IPS-NIHi11 (cell line): ENCODE results near the gene EPAS1.

Source experiments
- DNase-seq: peaks from one replicate; pipeline ENCODE4 v3.0.0; 2012; ENCODE audit warnings: mixed read lengths, low spot score

The EPAS1 gene

DNA sequence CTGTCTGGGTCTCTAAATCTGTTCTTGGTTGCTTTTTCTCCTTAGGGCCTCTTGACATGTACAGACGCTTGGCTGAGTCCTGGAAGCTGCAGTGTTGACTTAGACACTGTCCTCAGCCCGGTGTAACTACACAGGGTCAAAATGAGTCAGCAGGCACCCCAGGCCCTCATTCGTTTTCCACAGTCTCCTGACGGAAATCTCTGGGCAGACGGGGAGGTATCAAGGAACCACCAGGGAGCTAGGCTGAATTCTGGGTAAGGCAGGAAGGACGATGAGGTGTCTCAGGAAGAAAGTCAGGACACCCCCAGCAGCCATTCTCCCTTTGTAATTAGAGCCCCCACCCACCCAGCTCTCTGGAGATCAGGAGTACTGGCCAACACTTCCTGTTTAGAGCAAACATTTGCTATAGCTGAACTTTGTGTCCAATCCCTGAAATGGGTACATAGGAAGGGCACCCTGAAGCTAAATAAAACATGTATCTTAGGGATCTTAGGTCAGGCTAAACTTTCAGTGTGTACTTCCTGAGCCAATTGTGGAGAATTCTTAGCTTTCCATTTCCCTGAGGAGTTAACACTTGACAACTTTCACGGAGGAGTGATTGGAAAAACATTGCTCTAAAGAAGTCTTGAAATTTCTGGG lies 23.9 kb upstream of the EPAS1 start:
- DNase-seq = no peak

DNA sequence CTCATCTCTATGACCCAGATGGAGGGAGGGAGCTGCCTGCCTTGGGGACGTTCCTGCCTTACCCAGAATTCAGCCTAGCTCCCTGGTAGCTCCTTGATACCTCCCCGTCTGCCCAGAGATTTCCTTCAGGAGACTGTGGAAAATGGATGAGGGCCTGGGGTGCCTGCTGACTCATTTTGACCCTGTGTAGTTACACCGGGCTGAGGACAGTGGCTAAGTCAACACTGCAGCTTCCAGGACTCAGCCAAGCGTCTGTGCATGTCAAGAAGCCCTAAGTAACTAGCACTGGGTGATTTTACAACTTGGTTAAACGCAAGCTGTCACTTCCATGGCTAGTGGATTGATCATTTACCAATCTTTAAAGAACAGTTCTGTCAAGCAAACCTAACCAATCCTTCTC lies 23.3 kb upstream of the EPAS1 start:
- DNase-seq = no peak

GRCh38 chr2:46274586-46274985 lies 22.6 kb upstream of the EPAS1 start:
- no peak for DNase-seq

GRCh38 chr2:46275995-46276394 lies 21.2 kb upstream of the EPAS1 start:
- peak; percentile 78 for DNase-seq

DNA sequence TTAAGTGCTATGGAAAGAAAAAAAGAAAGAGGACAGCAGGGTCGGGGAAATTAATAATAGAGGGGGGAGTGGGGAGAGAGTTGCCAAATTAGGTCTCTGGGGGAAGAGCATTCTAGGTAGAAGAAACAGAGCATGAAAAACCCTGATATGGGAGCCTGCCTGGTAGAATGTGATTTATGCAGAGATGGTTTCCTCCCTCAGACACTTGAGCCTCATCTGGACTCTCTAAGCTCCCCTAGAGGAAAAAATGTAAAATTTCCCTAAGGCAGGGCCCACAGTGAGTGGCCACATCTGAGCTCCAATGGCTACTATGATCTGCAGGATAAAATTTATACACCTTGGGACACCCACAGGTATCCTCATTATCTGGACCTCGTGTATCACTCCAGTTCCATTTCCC lies 20.6 kb upstream of the EPAS1 start:
- DNase-seq = no peak

DNA sequence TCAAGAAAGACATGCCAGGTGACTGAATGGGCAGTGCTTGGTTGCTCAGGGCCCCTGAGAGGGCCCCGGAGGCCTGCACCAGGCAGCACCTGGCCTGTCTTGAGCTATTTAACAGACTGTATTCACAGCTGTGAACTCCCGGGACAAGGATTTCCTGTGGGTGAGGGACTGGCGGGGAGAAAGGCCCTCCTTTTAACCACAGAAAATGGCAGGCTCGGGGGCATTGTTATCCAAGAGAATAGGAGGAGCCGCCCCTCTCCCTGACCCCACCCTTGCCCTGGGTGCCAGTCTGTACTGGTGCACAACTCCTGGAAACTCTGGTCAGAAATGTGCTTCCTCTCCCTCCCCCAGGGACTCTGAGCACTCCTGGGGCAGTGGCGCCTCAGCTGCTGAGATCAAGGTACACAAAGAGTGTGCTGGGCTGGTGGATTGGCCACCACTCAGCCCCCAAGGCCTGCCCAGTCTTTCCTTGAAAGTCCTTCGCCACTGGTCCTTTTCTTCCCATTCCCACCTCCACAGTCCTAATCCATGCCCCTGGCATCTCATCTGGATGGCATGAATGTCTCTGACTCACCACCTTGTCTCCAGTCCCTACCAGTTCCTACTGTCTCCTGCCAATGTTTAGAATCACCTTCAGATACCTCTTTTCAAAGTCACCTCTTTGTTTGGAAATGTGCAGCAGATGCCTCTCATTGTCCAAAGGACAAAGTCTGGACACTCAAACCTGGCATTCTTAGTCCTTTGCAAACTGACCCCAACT lies 19.6 kb upstream of the EPAS1 start:
- DNase-seq = no peak

- no peak for DNase-seq
Observed at GRCh38 chr2:46278952-46279351, 18.3 kb upstream of the EPAS1 start.

- DNase-seq = no peak
Observed at GRCh38 chr2:46281939-46282338, 15.3 kb upstream of the EPAS1 start.

DNA sequence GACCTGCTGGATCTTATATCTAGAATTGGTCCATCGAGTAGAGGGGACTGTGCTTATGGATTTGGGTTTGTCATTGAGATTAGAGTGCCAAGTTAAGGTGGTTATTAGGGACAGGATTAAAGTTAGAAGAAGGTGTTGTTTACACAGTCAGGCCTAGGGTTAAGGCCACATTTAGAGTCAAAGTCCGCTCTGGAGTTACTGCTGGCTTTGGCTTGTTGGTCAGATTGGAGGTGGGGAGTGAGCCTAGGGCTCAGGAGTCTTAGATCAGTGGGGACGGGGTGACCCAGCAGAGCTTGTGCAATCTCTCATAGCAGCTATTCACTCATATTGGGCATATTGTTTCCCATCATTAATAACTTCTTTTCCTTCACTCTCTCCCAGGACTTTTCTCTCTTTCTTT lies 13.5 kb upstream of the EPAS1 start:
- no peak for DNase-seq

- DNase-seq = no peak
Observed at GRCh38 chr2:46284260-46284659, 12.9 kb upstream of the EPAS1 start.

GRCh38 chr2:46284796-46285195 lies 12.4 kb upstream of the EPAS1 start:
- no peak for DNase-seq

DNA sequence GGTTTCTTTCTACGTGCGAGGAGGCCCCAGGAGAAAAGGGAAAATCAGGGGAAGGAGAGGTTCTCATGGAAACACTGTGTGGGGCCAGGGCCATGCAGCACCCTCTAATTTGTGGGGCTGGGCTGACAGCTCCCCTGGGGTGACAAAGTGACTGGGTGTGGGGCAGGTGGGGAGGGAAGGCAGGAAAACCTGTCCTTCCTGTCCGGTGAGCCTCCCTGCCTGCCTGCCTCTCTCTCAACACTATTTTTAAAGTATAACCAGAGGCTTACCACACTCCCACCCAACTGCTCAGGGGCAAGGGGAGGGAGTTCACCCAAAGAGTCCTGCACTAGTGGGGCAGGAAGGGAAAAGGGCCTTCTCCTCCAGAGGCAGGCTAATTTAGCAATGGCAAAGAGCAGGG lies 10.5 kb upstream of the EPAS1 start:
- no peak for DNase-seq

DNA sequence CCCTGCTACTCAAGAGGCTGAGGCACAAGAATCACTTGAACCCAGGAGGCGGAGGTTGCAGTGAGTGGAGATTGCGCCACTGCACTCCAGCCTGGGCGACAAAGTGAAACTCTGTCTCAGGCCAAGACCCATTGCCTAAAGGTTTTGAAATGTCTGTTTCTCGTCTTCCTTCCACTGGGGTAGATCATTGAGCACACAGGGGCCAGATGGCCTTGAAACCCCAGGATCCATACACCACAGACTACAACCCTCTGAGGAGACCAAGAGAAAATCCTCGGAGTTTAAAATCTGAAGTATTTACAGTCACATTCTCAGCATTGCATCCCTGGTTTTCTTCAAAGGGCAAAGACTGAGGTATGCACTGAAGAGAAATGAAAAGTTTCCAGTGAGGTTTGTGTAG lies 7.1 kb upstream of the EPAS1 start:
- no peak for DNase-seq

DNA sequence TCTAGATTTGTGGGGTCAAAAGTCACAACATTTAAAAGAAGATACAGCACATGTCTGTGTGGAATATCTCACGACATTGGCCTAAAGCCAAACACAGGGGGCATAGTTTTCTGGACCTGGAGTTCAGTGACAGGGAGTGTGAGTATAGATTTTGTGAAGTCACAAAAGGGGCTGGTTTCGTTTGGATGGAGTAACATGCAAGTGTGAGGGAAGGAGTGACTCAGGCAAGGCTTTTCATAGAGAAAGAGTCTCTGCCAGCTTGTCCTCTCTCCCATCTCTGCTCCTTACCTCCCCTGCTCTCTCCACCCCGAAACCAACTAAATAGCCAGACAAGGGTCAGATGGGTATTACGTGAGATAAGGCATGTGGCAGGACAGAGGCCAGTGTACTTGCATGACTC lies 3.7 kb upstream of the EPAS1 start:
- no peak for DNase-seq

GRCh38 chr2:46294176-46294836 lies 2.9 kb upstream of the EPAS1 start:
- peak; percentile 79 for DNase-seq

- peak; percentile 53 for DNase-seq
Observed at GRCh38 chr2:46296216-46296839, 879 bp upstream of the EPAS1 start.

DNA sequence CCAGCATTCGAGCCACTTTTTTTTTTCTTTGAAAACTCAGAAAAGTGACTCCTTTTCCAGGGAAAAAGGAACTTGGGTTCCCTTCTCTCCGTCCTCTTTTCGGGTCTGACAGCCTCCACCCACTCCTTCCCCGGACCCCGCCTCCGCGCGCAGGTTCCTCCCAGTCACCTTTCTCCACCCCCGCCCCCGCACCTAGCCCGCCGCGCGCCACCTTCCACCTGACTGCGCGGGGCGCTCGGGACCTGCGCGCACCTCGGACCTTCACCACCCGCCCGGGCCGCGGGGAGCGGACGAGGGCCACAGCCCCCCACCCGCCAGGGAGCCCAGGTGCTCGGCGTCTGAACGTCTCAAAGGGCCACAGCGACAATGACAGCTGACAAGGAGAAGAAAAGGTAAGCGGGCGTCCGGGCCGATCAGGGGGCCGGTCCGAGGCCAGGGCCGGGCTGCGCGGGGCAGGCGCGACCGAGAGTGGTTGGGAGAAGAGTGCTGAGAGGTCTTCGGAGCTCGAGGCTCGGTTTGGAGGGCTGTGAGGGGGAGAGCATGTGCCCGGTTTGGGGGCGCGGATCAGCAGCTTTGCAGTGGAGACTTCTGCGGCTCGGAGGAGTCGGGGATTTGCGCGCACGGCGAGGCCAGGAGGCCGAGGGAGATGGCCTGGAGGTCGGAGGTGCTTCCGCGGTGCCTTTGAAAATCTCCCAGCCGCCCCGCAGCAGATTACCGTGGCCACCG lies 502 bp downstream of the EPAS1 start:
- peak; percentile 80 for DNase-seq

GRCh38 chr2:46298272-46298521 lies 990 bp downstream of the EPAS1 start:
- DNase-seq = no peak

DNA sequence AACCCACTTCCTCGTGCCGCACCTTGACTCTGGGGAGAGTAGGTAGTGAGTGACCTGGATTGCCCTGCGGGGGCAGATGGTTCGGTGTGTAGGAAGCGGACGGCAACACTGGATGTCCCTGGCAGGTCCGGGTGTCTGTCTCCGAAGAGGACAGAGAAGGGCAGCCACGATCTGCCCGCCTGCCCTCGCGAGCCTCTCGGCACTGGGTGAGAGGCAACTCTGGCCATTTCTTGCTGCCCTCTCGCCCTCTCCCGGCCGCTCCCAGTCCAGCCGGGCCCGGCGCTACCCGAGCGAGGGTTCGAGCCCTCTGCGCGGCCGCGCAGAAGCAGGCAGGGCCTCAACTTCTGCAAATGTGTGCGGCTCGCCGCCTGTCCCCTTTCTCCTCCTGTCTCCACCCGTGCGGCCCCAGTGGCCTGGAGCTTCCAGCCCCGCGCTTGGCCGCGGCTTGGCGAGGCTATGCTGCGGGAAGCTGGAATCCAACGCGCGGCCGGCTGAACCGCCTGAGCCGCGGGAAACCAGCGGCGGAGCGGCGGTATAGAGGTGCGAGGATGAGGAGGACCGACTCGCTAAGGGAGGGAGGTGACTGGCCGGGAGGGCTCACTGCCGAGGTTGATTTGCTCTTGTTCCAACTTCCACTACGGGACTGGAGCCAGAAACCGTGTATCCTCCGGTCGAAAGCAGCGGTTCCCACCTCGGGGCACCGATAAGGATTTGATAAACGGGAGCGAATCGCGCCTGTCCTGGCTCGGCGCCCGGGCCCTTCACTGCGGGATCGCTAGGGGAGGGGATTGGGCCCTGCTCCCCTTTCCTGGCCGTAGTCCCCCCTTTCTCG lies 1.5 kb downstream of the EPAS1 start:
- peak; percentile 73 for DNase-seq

DNA sequence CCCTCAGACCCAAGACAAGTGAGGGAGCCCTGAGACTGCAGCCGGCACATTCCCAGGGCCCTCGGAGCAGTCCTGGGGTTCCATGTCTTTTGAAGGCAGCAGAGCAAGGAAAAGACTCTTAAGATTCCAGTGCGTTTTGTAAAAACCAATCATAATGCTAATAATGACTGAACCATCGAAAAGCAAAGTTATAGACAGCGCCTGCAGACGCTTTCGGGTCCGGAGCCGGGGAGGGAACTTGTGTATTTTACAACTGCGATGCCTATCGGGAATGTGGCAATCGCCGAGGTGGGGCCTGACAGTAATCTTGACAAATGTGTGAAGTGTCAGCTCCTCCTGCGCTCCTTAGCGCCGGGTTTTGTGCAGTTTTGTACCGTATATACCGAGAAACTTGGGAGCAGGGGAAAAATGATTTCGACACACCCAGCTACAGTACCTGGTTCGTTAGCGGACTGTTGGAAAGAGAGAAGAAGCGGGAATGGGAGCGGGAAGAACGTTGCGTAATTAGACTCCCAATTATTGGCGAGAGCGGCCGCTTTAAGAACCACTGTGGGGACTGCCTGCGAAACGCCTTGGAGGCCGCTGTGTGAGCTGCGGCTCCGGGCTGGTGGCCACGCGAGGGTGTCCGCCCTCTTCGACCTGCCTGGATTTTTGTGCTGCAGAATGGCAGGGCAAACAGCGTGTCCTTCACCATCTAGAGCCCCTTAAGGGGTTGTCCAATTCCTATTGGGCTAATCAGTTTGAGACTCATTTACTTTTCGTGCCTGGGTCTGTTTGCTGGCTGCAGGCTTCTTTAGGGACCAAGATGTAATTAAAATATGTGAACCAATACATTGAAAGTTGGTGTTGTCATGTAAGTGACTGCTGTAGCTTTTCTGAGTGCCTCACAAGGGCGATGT lies 2.4 kb downstream of the EPAS1 start:
- peak; percentile 53 for DNase-seq

- no peak for DNase-seq
Observed at GRCh38 chr2:46300406-46300832, 3.2 kb downstream of the EPAS1 start.
